Left lung (tissue), 10 donors: Measurements from ENCODE around the gene ROBO1. TPM values are rescaled to one million over a fixed set of nuclear protein-coding genes. Genes with fewer than 3 reads are reported as not detected.

Source experiments
- ATAC-seq: fragments of 200-7000 bp; cut with Tn5 transposase; one replicate; pipeline ENCODE4 v1.9.1; 2020; ENCODE audit warnings: moderate library complexity
- DNase-seq, 4 donors: peaks; one replicate each; pipeline ENCODE4 v3.0.0-alpha.2; 2013 to 2020
- H3K27ac ChIP-seq, 2 donors: fragments of 200-600 bp; sonication (generic) in 1 of 2; one replicate each; pipeline versions ENCODE4 v1.5.0 to v1.8.0; 2020 to 2021
- H3K27me3 ChIP-seq, 2 donors: fragments of 200-600 bp; sonication (generic) in 1 of 2; one replicate each; pipeline versions ENCODE4 v1.5.0 to v1.8.0; 2020 to 2021
- H3K36me3 ChIP-seq, 2 donors: fragments of 200-600 bp; sonication (generic) in 1 of 2; one replicate each; pipeline versions ENCODE4 v1.5.0 to v1.8.0; 2020 to 2021
- H3K4me1 ChIP-seq, 2 donors: fragments of 200-600 bp; one replicate each; pipeline ENCODE4 v1.8.0; 2021
- H3K4me3 ChIP-seq, 2 donors: fragments of 200-600 bp; sonication (generic) in 1 of 2; one replicate each; pipeline versions ENCODE4 v1.5.0 to v1.8.0; 2020 to 2021; ENCODE audit warnings: mild to moderate bottlenecking in 1 of 2
- H3K9me3 ChIP-seq, 2 donors: fragments of 200-600 bp; sonication (generic) in 1 of 2; one replicate each; pipeline versions ENCODE4 v1.5.0 to v1.8.0; 2020 to 2021
- intact Hi-C, 2 donors: fragments of 100-400 bp; cut with DNase I; formaldehyde crosslinking; loops; one replicate each; pipeline versions ENCODE4 v1.11.2 to v1.14.2; 2022
- polyA plus RNA-seq, 6 donors: library from polyadenylated mRNA; unstranded; fragments of 120-200 nt; gene quantifications; one replicate each; pipeline ENCODE4 v1.2.1, GENCODE V29; 2013; ENCODE audit not compliant: insufficient read length in 6 of 6
- total RNA-seq, 2 donors: library from RNA; stranded (reverse); fragmentation: NEBNext Ultra II Directional; extraction: Animal tissue kit (Norgen Biotek cat#: 25700); gene quantifications; one replicate each; pipeline ENCODE4 v1.2.1, GENCODE V29; 2021
- TF ChIP-seq, protein P1 (sequence below), 2 donors: fragments of 200-600 bp; sonication (generic) in 1 of 2; IDR thresholded peaks; one replicate each; pipeline versions ENCODE4 v1.5.0 to v1.8.0; 2021; ENCODE audit warnings: antibody characterized with exemption in 2 of 2
- donor health status: DM: no; HTN: yes; CAD: no.
- donor health status: DM: no; HTN: no; CAD: no.

Gene ROBO1
- total and polyA plus RNA-seq, 8 donors = 20.3 to 134 (median 102) TPM

DNA sequence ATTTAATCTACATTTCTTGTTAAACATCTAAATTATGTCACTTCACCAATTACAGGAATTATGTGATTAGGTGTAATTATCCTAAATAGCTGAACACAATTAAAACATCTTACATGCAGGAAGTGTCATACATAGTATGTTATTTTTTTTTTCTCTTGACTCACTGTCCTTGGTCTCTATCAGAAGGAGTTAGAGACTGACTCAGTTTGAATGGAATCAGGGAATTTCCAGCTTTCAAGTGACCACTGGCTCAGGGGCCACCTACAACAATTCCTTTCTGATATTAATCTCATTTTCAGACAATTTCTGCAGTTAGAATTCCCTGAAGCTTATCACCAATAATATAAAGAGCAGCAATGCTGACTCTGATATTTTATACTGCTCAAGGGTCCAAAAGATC lies 400.7 kb downstream of the ROBO1 start:
- DNase-seq = no peak
- H3K4me3 ChIP-seq = no peak overlapping the region
- no peaks in the 10 kb centered on the region for H3K27me3 ChIP-seq
- no peaks in the 10 kb centered on the region for H3K4me1 ChIP-seq
- H3K9me3 ChIP-seq = no peaks in the 10 kb centered on the region
- TF ChIP-seq, protein P1, sequence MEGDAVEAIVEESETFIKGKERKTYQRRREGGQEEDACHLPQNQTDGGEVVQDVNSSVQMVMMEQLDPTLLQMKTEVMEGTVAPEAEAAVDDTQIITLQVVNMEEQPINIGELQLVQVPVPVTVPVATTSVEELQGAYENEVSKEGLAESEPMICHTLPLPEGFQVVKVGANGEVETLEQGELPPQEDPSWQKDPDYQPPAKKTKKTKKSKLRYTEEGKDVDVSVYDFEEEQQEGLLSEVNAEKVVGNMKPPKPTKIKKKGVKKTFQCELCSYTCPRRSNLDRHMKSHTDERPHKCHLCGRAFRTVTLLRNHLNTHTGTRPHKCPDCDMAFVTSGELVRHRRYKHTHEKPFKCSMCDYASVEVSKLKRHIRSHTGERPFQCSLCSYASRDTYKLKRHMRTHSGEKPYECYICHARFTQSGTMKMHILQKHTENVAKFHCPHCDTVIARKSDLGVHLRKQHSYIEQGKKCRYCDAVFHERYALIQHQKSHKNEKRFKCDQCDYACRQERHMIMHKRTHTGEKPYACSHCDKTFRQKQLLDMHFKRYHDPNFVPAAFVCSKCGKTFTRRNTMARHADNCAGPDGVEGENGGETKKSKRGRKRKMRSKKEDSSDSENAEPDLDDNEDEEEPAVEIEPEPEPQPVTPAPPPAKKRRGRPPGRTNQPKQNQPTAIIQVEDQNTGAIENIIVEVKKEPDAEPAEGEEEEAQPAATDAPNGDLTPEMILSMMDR (IDR thresholded peaks at IDR 0.05) = no peak
- H3K36me3 ChIP-seq = no peaks in the 10 kb centered on the region
- intact Hi-C loops = no loop called here
- no peak for ATAC-seq
- H3K27ac ChIP-seq = no peak overlapping the region

DNA sequence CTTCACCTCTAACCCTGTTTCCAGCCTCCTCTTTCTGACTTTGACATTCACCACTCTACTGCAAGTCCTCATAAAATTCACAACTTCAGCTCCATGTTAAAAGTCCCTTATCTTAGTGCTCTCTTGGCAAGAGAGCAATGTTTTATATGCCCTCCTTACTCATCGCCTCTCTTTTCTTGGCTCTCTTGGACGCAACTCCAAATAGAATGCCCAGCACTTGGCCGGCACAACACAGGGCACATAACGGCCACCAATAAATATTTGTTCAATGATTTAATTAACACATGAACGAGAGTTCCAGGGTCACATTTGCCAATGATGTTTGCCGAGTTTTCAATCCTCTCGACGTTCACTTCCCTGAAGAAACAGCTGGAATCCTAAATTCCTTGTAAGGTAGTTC lies 401.4 kb downstream of the ROBO1 start:
- no peaks in the 10 kb centered on the region for H3K27me3 ChIP-seq
- no peaks in the 10 kb centered on the region for H3K9me3 ChIP-seq
- intact Hi-C loops = no loop called here
- no peak for DNase-seq
- ATAC-seq = no peak
- no peaks in the 10 kb centered on the region for H3K36me3 ChIP-seq
- H3K27ac ChIP-seq = no peak overlapping the region
- no peak overlapping the region for H3K4me3 ChIP-seq
- TF ChIP-seq, protein P1 (IDR thresholded peaks at IDR 0.05) = no peak
- no peaks in the 10 kb centered on the region for H3K4me1 ChIP-seq

DNA sequence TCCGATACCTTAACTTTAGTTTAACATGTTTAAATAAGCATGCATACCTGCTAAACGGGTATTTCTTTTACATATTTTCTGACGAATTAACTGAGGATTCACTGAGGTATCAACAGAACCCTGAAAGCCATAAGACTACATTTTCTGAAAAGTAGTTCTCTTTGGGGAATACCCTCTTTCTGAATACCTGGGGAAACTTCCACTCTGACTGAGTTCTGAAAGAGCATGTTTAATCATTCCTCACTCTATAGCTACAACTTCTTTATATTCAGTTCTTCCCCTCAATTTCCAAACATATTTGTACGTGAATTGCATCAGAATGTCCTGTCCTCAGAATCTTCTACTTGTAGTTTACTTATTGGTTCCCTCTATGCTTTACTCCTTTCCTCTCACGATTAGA lies 403.0 kb downstream of the ROBO1 start:
- ATAC-seq (no peak), DNase-seq (no peak)
- Histone ChIP-seq H3K9me3 (no peaks in the 10 kb centered on the region), H3K4me3 (no peak overlapping the region), H3K4me1 (no peaks in the 10 kb centered on the region), H3K27me3 (no peaks in the 10 kb centered on the region), H3K36me3 (no peaks in the 10 kb centered on the region), H3K27ac (no peak overlapping the region)
- TF ChIP-seq, protein P1 (IDR thresholded peaks at IDR 0.05) = no peak
- intact Hi-C loops = no loop called here

DNA sequence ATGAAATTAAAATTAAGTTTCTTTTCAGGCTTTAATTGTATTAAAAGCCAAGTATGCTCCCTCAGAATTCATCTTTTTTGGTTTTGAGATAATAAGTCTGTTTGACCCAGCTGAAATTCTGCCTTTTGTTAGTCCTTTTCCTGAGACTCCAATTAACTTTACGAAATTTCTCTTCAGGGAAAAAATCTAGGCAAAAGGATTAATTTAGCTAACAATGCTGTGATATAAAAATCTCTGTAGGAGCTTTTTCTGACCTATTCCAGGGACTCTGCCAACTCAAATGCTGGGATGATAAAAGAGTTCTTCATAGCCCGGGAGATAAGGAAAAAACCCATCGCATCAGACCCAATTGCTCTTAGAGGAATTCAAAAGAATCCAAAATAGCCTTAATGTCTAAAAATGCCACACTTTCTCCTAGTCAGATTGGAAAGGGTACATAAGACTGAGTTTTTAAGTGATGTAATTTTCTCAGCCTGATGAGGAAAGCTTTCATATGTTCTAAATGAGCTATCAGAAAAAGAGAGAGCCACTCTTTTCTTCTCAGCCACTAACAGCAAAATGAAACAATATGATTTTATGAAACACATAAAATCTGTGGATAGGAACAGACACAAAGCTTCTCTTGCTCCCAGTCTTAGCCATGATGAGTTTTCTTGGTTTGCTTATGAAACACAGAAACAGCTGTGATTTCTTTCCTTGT lies 405.1 kb downstream of the ROBO1 start:
- Histone ChIP-seq H3K4me1 (no peaks in the 10 kb centered on the region), H3K9me3 (no peaks in the 10 kb centered on the region), H3K27me3 (no peaks in the 10 kb centered on the region), H3K36me3 (no peaks in the 10 kb centered on the region), H3K27ac (peak overlapping the region in 1 of 2 donors; percentile 44), H3K4me3 (no peak overlapping the region)
- intact Hi-C loops = no loop called here
- TF ChIP-seq, protein P1 (IDR thresholded peaks at IDR 0.05) = no peak
- ATAC-seq = peak; percentile 26
- DNase-seq = peak in 2 of 4 donors; percentile 57 to 59

DNA sequence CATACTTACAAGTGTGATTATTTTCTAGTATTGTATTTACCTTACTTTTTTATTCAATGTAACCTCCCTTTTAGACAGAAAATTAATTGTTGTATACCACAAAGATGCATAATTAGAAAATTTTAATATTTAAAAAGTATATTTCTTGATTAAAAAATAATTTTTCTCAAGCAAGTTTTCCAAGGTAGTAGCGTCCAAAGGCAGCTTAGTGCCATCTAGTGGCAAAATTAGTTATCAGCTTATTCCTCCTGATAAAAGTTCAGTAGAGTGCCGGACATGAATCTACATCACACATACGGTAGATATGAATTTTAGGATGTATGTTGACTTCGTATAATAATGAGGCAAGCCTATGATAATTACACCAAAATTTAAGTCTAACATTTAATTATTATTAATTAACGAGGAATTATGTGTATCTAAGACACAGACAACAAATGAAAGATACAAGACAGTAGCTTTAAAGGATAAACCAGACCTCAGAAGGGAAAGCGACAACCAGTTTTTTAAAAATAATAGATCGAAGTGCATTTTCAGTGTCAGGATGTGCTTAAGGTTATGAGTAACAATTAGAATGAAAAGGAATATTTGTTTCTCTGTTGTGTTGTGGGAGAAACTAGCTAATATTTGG lies 405.9 kb downstream of the ROBO1 start:
- no peak overlapping the region for H3K27ac ChIP-seq
- ATAC-seq (peak; percentile 65), DNase-seq (peak in 2 of 4 donors; percentile 42 to 57)
- TF ChIP-seq, protein P1 (IDR thresholded peaks at IDR 0.05) = peak; percentile 51 to 72
- no peak overlapping the region for H3K4me3 ChIP-seq
- intact Hi-C loops = no loop called here
- no peaks in the 10 kb centered on the region for H3K27me3 ChIP-seq
- no peaks in the 10 kb centered on the region for H3K9me3 ChIP-seq
- H3K4me1 ChIP-seq = no peaks in the 10 kb centered on the region
- H3K36me3 ChIP-seq = no peaks in the 10 kb centered on the region
